WTC11 (cell line): Measurements from ENCODE around the gene RAP1GDS1.

Experiments used
- CTCF ChIP-seq: fragments of 200-600 bp; IDR thresholded peaks from 2 replicates; pipeline ENCODE4 v1.8.0; 2022; ENCODE audit warnings: antibody characterized with exemption
- RORB ChIP-seq: fragments of 250-450 bp; sonication (Bioruptor Pico); IDR thresholded peaks from 2 replicates; pipeline ENCODE4 v1.9.0; 2021; ENCODE audit warnings: mild to moderate bottlenecking
- STAT6 ChIP-seq: sonication (generic); formaldehyde crosslinking; conservative IDR thresholded peaks from 2 replicates; pipeline ENCODE4 v1.8.1; 2023; ENCODE audit warnings: mild to moderate bottlenecking, low read depth, missing genetic modification reagents, moderate library complexity
- TCF7 ChIP-seq: sonication (generic); formaldehyde crosslinking; IDR thresholded peaks from 2 replicates; pipeline ENCODE4 v1.8.0; 2022; ENCODE audit warnings: mild to moderate bottlenecking, low read depth, missing genetic modification reagents, moderate library complexity
- ZNF281 ChIP-seq: sonication (generic); formaldehyde crosslinking; IDR thresholded peaks from 2 replicates; pipeline ENCODE4 v1.8.0; 2023; ENCODE audit warnings: mild to moderate bottlenecking, missing genetic modification reagents

GRCh38 chr4:98260047-98260578, 1.1 kb upstream of the RAP1GDS1 start:
- TF ChIP-seq STAT6 (no peak), ZNF281 (CRISPR knock-in tag) (no peak), CTCF (no peak), TCF7 (CRISPR knock-in tag) (no peak), RORB (CRISPR knock-in tag) (no peak)
